HG03354 (cell line): ENCODE results near the gene DLX3.

Experiments used
- ATAC-seq: cut with Tn5 transposase; IDR thresholded peaks from one replicate; pipeline ENCODE4 v1.9.1; 2021; ENCODE audit warnings: mild to moderate bottlenecking; ENCODE audit not compliant: unreplicated experiment, poor library complexity, severe bottlenecking

Gene DLX3

GRCh38 chr17:49994085-49995054 is 654 bp downstream of the DLX3 start:
- ATAC-seq, result no peak

GRCh38 chr17:49993423-49994060 is 1.5 kb downstream of the DLX3 start:
- ATAC-seq, result no peak

GRCh38 chr17:49992933-49993422 is 2.0 kb downstream of the DLX3 start:
- no peak for ATAC-seq

GRCh38 chr17:49992191-49992932 is 2.7 kb downstream of the DLX3 start:
- ATAC-seq, result no peak

GRCh38 chr17:49991409-49991808 is 3.6 kb downstream of the DLX3 start:
- ATAC-seq, result no peak

- no peak for ATAC-seq
Measured at GRCh38 chr17:49990921-49991320, 4.1 kb downstream of the DLX3 start.

GRCh38 chr17:49990331-49990730 is 4.7 kb downstream of the DLX3 start:
- no peak for ATAC-seq

- ATAC-seq, result no peak
Measured at GRCh38 chr17:49989518-49989880, 5.5 kb downstream of the DLX3 start.

GRCh38 chr17:49987681-49988441 is 7.2 kb downstream of the DLX3 start:
- no peak for ATAC-seq

- no peak for ATAC-seq
Measured at GRCh38 chr17:49987290-49987585, 7.8 kb downstream of the DLX3 start.

- no peak for ATAC-seq
Measured at GRCh38 chr17:49986396-49987289, 8.4 kb downstream of the DLX3 start.

- ATAC-seq, result no peak
Measured at GRCh38 chr17:49985310-49985990, 9.6 kb downstream of the DLX3 start.

- no peak for ATAC-seq
Measured at GRCh38 chr17:49984776-49985175, 10.2 kb downstream of the DLX3 start.

GRCh38 chr17:49984283-49984682 is 10.7 kb downstream of the DLX3 start:
- no peak for ATAC-seq

- ATAC-seq, result no peak
Measured at GRCh38 chr17:49980703-49981197, 14.3 kb downstream of the DLX3 start.

GRCh38 chr17:49979748-49980479 is 15.1 kb downstream of the DLX3 start:
- ATAC-seq, result no peak

GRCh38 chr17:49978501-49978900 is 16.5 kb downstream of the DLX3 start:
- ATAC-seq, result no peak
